Keratinocyte (primary cell): Measurements from ENCODE around the gene MCF2. TPM values are rescaled to one million over a fixed set of nuclear protein-coding genes. Genes with fewer than 3 reads are reported as not detected.

Source experiments
- DNase-seq: peaks from one replicate; pipeline ENCODE4 v3.0.0-alpha.2; 2011; ENCODE audit warnings: low read depth, missing footprints, low spot score
- FAIRE-seq: peaks from 2 replicates; lab custom pipeline; 2011; peaks lifted over from hg19 to GRCh38; lab: Jason Lieb, UNC
- H2AFZ ChIP-seq: 2 replicates; pipeline ENCODE4 v1.6.0; 2012; ENCODE audit warnings: low read length, control low read depth, inconsistent platforms; ENCODE audit not compliant: control insufficient read depth
- H3K27ac ChIP-seq: 2 replicates; pipeline ENCODE4 v1.5.1; 2011; ENCODE audit warnings: low read length; ENCODE audit not compliant: control insufficient read depth, insufficient read depth
- H3K27me3 ChIP-seq: 3 replicates; pipeline ENCODE4 v1.6.0; 2011; ENCODE audit warnings: low read length; ENCODE audit not compliant: control insufficient read depth, insufficient read depth; ENCODE audit errors: extremely low read depth
- H3K36me3 ChIP-seq, 2 experiments: 2 replicates in 1 of 2; 3 replicates in 1 of 2; pipeline ENCODE4 v1.5.1; 2011; ENCODE audit warnings: low read length in 2 of 2, mild to moderate bottlenecking in 1 of 2; ENCODE audit not compliant: control insufficient read depth in 2 of 2, insufficient read depth in 2 of 2; ENCODE audit errors: extremely low read depth in 1 of 2
- H3K4me1 ChIP-seq: 3 replicates; pipeline ENCODE4 v1.5.1; 2011; ENCODE audit warnings: low read length; ENCODE audit not compliant: control insufficient read depth, insufficient read depth; ENCODE audit errors: extremely low read depth
- H3K4me2 ChIP-seq: 3 replicates; pipeline ENCODE4 v1.6.0; 2011; ENCODE audit warnings: low read depth, low read length; ENCODE audit not compliant: control insufficient read depth, insufficient read depth; ENCODE audit errors: extremely low read depth
- H3K4me3 ChIP-seq, 3 experiments: fragments of 200-600 bp in 1 of 3; sonication (generic) in 1 of 3; 2 replicates in 2 of 3; 3 replicates in 1 of 3; pipeline ENCODE4 v1.5.1; 2011 to 2016; ENCODE audit warnings: low read length in 3 of 3, mild to moderate bottlenecking in 3 of 3, control low read depth in 2 of 3, inconsistent platforms in 1 of 3, low read depth in 1 of 3, mixed read lengths in 1 of 3, mixed run types in 1 of 3, moderate library complexity in 1 of 3; ENCODE audit not compliant: control insufficient read depth in 2 of 3, insufficient read depth in 2 of 3; ENCODE audit errors: extremely low read depth in 1 of 3
- H3K79me2 ChIP-seq: 2 replicates; pipeline ENCODE4 v1.6.0; 2012; ENCODE audit warnings: low read length; ENCODE audit not compliant: control insufficient read depth, insufficient read depth
- H3K9ac ChIP-seq: 3 replicates; pipeline ENCODE4 v1.6.0; 2011; ENCODE audit warnings: low read length; ENCODE audit not compliant: control insufficient read depth, insufficient read depth; ENCODE audit errors: extremely low read depth
- H3K9me1 ChIP-seq: 3 replicates; pipeline ENCODE4 v1.6.0; 2011; ENCODE audit warnings: low read length; ENCODE audit not compliant: control insufficient read depth, insufficient read depth; ENCODE audit errors: extremely low read depth
- H3K9me3 ChIP-seq: 2 replicates; pipeline ENCODE4 v1.5.1; 2012; ENCODE audit warnings: low read depth, low read length; ENCODE audit not compliant: control insufficient read depth
- H4K20me1 ChIP-seq: 3 replicates; pipeline ENCODE4 v1.6.0; 2011; ENCODE audit warnings: low read length; ENCODE audit not compliant: control insufficient read depth, insufficient read depth; ENCODE audit errors: extremely low read depth
- CTCF ChIP-seq, 3 experiments: IDR thresholded peaks in 1 of 3; conservative IDR thresholded peaks in 1 of 3; optimal IDR thresholded peaks in 1 of 3; 2 replicates in 2 of 3; 3 replicates in 1 of 3; pipeline versions ENCODE3 to v1.5.1; 2011; ENCODE audit warnings: low read length in 3 of 3, mild to moderate bottlenecking in 3 of 3, moderate library complexity in 2 of 3, control low read depth in 1 of 3, inconsistent platforms in 1 of 3; ENCODE audit not compliant: insufficient read depth in 2 of 3; ENCODE audit errors: extremely low read depth in 1 of 3
- EZH2 ChIP-seq: IDR thresholded peaks from one replicate; pipeline ENCODE4 v1.6.1; 2012; ENCODE audit warnings: inconsistent platforms, mild to moderate bottlenecking, low read length, moderate library complexity
- dilution Hi-C: fragments of 300-500 bp; cut with MboI; formaldehyde crosslinking; loops from one replicate; pipeline ENCODE4 v1.7.0; 2020; ENCODE audit warnings: low sequenced_read_pairs; ENCODE audit not compliant: extremely low pct_ligation_motif_present
- polyA plus RNA-seq, 5 experiments: library from polyadenylated mRNA; depleted of rRNA in 3 of 5; stranded (reverse) in 3 of 5; stranded (forward) in 1 of 5; unstranded in 1 of 5; fragments of >200 nt; gene quantifications; 1 replicate in 1 of 5; 2 replicates in 3 of 5; 3 replicates in 1 of 5; pipeline versions ENCODE4 v1.2.1 to v1.2.3, GENCODE V29; 2011 to 2012; ENCODE audit warnings: missing spikeins in 2 of 5, low read depth in 1 of 5, low replicate concordance in 1 of 5

Gene MCF2
- polyA plus RNA-seq, 1 donor (not counting 4 experiments of a cell fraction or from before 2014, with no cell fraction given): 0.75 TPM

GRCh38 chrX:139596068-139596467 is 111.9 kb downstream of the MCF2 start:
- FAIRE-seq (no peak), DNase-seq (no peak)
- Histone ChIP-seq H3K36me3 (no peaks in the 10 kb centered on the region), H3K4me2 (no peak overlapping the region), H3K4me3 (no peak overlapping the region), H3K27ac (no peak overlapping the region), H4K20me1 (no peaks in the 10 kb centered on the region), H3K9me3 (no peaks in the 10 kb centered on the region), H3K4me1 (no peaks in the 10 kb centered on the region), H3K9me1 (no peaks in the 10 kb centered on the region), H3K27me3 (no peaks in the 10 kb centered on the region), H3K79me2 (no peaks in the 10 kb centered on the region), H2AFZ (no peak overlapping the region), H3K9ac (no peak overlapping the region)
- dilution Hi-C loops: no loop called here
- TF ChIP-seq CTCF (optimal IDR thresholded peaks at IDR 0.05 in 1 of 3, IDR thresholded peaks at IDR 0.05 in 1 of 3, conservative IDR thresholded peaks at IDR 0.05 in 1 of 3; ENCODE audit: extremely low read depth in 1 of 3, insufficient read depth in 2 of 3, low read length in 3 of 3): no peak
- TF ChIP-seq EZH2: no peak

- FAIRE-seq: no peak
- H3K36me3 ChIP-seq: no peaks in the 10 kb centered on the region
- TF ChIP-seq CTCF (optimal IDR thresholded peaks at IDR 0.05 in 1 of 3, IDR thresholded peaks at IDR 0.05 in 1 of 3, conservative IDR thresholded peaks at IDR 0.05 in 1 of 3; ENCODE audit: extremely low read depth in 1 of 3, insufficient read depth in 2 of 3, low read length in 3 of 3): no peak
These were observed 122.4 kb downstream of the MCF2 start for GRCh38 chrX:139585613-139586012.

More at GRCh38 chrX:139585613-139586012, 122.4 kb downstream of the MCF2 start:
- no peak overlapping the region for H2AFZ ChIP-seq
- no peaks in the 10 kb centered on the region for H3K4me1 ChIP-seq
- no peak overlapping the region for H3K27ac ChIP-seq
- no peaks in the 10 kb centered on the region for H3K27me3 ChIP-seq
- dilution Hi-C loops: no loop called here
- DNase-seq: no peak
- no peaks in the 10 kb centered on the region for H3K9me1 ChIP-seq
- no peaks in the 10 kb centered on the region for H4K20me1 ChIP-seq
- no peaks in the 10 kb centered on the region for H3K79me2 ChIP-seq
- no peak overlapping the region for H3K4me3 ChIP-seq
- H3K9me3 ChIP-seq: no peaks in the 10 kb centered on the region
- no peak overlapping the region for H3K4me2 ChIP-seq
- H3K9ac ChIP-seq: no peak overlapping the region
